ENCODE measurements around the gene RGS17.

RGS17 gene

DNA sequence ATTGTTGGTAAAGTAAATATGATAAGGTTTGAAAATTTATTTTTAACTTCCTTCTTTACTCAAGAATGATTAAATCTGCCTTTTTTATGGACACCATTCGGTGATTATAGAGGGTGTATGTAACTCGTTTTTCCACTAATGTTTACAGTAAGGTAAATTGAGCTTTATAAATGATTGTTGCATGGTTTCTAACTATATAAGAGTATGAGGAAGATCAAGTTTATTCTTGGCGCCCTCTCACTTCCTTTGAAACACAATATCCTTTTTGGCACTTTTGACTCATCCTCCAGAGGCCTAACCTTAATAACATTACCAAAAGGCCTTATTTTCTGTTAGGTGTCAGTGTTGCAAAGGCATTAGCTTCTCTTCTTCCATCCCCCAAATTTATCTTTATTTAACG is 86.8 kb downstream of the RGS17 start:
- TF ChIP-seq, protein P1, sequence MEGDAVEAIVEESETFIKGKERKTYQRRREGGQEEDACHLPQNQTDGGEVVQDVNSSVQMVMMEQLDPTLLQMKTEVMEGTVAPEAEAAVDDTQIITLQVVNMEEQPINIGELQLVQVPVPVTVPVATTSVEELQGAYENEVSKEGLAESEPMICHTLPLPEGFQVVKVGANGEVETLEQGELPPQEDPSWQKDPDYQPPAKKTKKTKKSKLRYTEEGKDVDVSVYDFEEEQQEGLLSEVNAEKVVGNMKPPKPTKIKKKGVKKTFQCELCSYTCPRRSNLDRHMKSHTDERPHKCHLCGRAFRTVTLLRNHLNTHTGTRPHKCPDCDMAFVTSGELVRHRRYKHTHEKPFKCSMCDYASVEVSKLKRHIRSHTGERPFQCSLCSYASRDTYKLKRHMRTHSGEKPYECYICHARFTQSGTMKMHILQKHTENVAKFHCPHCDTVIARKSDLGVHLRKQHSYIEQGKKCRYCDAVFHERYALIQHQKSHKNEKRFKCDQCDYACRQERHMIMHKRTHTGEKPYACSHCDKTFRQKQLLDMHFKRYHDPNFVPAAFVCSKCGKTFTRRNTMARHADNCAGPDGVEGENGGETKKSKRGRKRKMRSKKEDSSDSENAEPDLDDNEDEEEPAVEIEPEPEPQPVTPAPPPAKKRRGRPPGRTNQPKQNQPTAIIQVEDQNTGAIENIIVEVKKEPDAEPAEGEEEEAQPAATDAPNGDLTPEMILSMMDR (IDR thresholded peaks at IDR 0.05; ENCODE audit: insufficient read depth, missing control alignments), result no peak
- DNase-seq (ENCODE audit: insufficient read length, low spot score) (no peak), FAIRE-seq (no peak)

DNA sequence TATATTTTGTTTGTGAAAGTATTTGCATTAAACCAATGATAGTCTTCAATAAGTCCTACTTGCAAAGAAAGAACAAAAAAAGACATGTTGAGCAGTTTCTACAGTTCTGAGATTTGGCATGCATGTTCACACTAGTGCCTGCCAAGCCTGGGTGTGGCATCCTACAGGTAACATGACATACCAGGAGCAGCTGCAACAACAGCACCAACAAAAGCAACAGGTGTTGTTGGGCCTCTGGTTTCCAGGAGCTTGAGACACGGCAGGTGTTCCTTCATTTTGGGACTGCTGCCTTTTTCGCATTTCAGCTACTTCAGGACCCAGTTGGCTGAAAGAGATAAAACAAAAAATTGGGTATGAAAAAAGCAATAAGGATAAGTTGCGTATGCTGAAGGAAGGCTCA is 87.4 kb downstream of the RGS17 start:
- DNase-seq (ENCODE audit: insufficient read length, low spot score) (no peak), FAIRE-seq (no peak)
- TF ChIP-seq, protein P1 (IDR thresholded peaks at IDR 0.05; ENCODE audit: insufficient read depth, missing control alignments), result no peak

DNA sequence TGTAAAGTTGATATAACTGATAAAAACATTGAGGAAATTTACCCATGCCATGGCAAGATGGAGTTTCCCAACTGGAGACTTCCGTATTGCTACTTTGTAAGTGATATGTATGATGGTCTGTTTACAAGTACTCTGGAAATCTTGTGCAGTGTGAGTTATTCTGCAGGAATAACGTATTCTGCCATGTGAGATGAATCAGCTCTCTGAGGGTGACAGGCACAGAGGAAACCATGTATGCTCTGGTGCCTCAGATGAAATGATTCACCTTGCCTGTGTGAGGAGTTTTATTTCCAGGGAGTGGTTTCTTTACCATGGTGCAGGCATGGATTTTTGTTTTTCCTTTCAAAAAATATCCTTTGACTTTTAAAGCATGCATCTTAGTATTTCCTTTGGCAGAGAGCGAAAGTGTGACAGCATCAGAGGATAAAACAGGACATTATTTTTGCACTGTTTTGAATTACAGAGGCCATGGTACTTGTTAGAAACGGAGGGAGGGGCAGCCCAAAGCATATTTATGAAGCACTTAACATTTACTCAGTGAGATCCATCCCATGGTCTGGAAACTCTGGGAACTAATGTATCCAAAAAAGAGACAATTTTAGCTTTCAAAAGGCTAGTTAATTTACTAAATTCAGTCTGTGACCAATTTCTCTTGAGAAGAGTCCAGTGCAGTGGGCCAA is 92.6 kb downstream of the RGS17 start:
- TF ChIP-seq, protein P1 (IDR thresholded peaks at IDR 0.05; ENCODE audit: insufficient read depth, missing control alignments), result no peak
- DNase-seq (ENCODE audit: insufficient read length, low spot score) (no peak), FAIRE-seq (no peak)

GRCh38 chr6:153034139-153034538 is 96.9 kb downstream of the RGS17 start:
- TF ChIP-seq, protein P1 (IDR thresholded peaks at IDR 0.05; ENCODE audit: insufficient read depth, missing control alignments), result no peak
- FAIRE-seq, result no peak
- no peak for DNase-seq (ENCODE audit: insufficient read length, low spot score)

- TF ChIP-seq, protein P1 (IDR thresholded peaks at IDR 0.05; ENCODE audit: insufficient read depth, missing control alignments), result peak; percentile 56
- FAIRE-seq (peak; percentile 56), DNase-seq (ENCODE audit: insufficient read length, low spot score) (no peak)
These were observed 98.7 kb downstream of the RGS17 start for GRCh38 chr6:153032255-153032882.

DNA sequence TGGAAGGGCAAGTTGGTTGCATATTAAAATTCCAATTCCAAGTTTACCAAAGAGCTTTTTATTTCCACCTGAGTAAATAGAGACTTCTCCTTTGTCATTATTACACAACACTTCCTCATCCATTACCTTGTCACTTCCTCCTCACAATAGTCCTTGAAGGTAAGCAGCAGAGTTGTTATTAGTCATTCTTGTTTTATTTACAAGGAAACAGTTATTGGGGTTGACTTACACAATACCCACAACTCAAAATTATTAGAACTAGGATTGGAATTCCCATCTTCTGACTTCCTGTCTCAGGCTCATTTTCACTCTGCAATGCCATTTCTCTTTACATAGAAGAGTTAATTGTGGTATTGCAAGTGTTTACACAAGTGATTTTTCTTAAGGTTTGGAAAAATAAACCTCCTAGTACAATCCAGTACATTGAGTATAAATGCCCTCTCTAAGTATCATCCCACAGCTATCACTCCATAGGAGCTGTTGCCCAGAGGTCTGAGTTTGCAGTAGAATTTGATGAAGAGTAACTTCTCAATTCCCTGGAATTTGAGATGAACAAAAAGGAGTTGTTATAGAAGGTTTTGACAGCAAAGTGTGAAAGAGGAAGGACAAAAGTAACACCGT is 99.6 kb downstream of the RGS17 start:
- FAIRE-seq (no peak), DNase-seq (ENCODE audit: insufficient read length, low spot score) (no peak)
- TF ChIP-seq, protein P1 (IDR thresholded peaks at IDR 0.05; ENCODE audit: insufficient read depth, missing control alignments), result no peak

DNA sequence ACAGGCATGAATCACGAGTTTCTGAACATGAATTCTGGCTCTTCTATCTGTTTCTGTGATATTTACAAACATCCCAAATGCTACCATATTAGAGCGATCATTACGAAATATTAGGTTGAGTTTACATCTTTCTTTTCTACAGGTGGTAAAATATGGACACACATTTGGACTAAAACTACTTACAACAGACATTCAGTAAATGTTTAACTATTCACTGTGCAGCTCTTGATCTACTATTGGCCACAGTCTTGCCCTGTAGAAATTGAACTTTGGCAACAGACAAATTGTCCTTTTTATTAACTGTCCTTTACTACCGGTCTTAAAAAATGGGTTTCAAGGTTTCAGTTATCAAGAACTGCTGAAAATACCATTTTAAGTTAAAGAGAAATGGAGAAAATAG is 102.1 kb downstream of the RGS17 start:
- FAIRE-seq (no peak), DNase-seq (ENCODE audit: insufficient read length, low spot score) (no peak)
- TF ChIP-seq, protein P1 (IDR thresholded peaks at IDR 0.05; ENCODE audit: insufficient read depth, missing control alignments), result no peak
